ENCODE results near the gene GATAD1. TPM values are rescaled to one million over a fixed set of nuclear protein-coding genes. Genes with fewer than 3 reads are reported as not detected.

Gene GATAD1
- total and polyA plus RNA-seq, 10 of the 15 experiments (the other 5 are each of a cell fraction or from before 2014, with no cell fraction given) = 5.5 to 45.2 (median 14.2) TPM

- DNase-seq (ENCODE audit: low read depth, low spot score) = no peak
- ChIA-PET POLR2A (no interaction called here), SMC1A (ENCODE audit: uncharacterized antibody, unreplicated experiment) (no interaction called here), CTCF (interaction anchor here (1.0 kb wide), 1 partner anchor 16 kb away, joined by 4 read pairs; no protein-coding TSS in a partner anchor), RAD21 (ENCODE audit: unreplicated experiment) (no interaction called here)
- Histone ChIP-seq H3K27me3 (replicated peaks in 1 of 2; ENCODE audit: control insufficient read depth in 2 of 2, insufficient read depth in 2 of 2, low read length in 1 of 2) (no peaks in the 10 kb centered on the region), H3K4me3 (no peak overlapping the region), H3K36me3 (ENCODE audit: control insufficient read depth in 2 of 2, insufficient read depth in 2 of 2, low read length in 1 of 2) (peaks cover 0 to 4% of the 10 kb centered on the region in 2 experiments; a peak in 1 of 4 replicates), H3K27ac (ENCODE audit: control insufficient read depth, insufficient read depth) (no peak overlapping the region), H4K20me1 (ENCODE audit: control insufficient read depth, insufficient read depth) (no peaks in the 10 kb centered on the region), H3K79me2 (ENCODE audit: control insufficient read depth, insufficient read depth, low read length) (no peaks in the 10 kb centered on the region), H3K9me3 (replicated peaks; ENCODE audit: control insufficient read depth, insufficient read depth, low read length) (no peaks in the 10 kb centered on the region), H3K9ac (ENCODE audit: control insufficient read depth, insufficient read depth, low read length) (no peak overlapping the region), H3K4me1 (ENCODE audit: control insufficient read depth, insufficient read depth, low read length) (no peaks in the 10 kb centered on the region), H3K4me2 (ENCODE audit: control insufficient read depth, insufficient read depth) (no peak overlapping the region), H2AFZ (ENCODE audit: control insufficient read depth, low read depth, low read length) (no peak overlapping the region)
- in situ Hi-C loops (cut with MboI) = no loop called here
- WGBS (ENCODE audit: insufficient coverage, insufficient replicate concordance, low lambda C conversion rate, missing lambda C conversion rate) = 98% methylated on average over 5 of the region's 5 CpGs
- FAIRE-seq = no peak
- TF ChIP-seq ZBTB4 (CRISPR knock-in tag; IDR thresholded peaks at IDR 0.05) (no peak), SMC3 (IDR thresholded peaks at IDR 0.05; ENCODE audit: borderline replicate concordance, low read length) (no peak), ZNF217 (IDR thresholded peaks at IDR 0.05) (no peak)
- intact Hi-C loops (cut with micrococcal nuclease; ENCODE audit: unreplicated experiment) = no loop called here
- ATAC-seq = no peak
- no TSS peak for BruUV-seq (replicated peaks)
These were observed 61.7 kb downstream of the GATAD1 start for GRCh38 chr7:92508946-92509345.

Other genes starting within 250 kb of the GATAD1 start
- 26.6 and 32.9 TPM in 2 replicates for gene KRIT1, start 201.6 kb upstream of the GATAD1 start, total RNA-seq (2014; rRNA removed)
- 41.8 and 42.9 TPM in 2 replicates for gene KRIT1, start 201.6 kb upstream of the GATAD1 start, total RNA-seq (2014; rRNA removed; fragmentation: Illumina TruSeq; extraction: Trizol)
- gene KRIT1, start 201.6 kb upstream of the GATAD1 start, total RNA-seq (2021) = 23.1 and 23.5 TPM in 2 replicates
- gene KRIT1, start 201.6 kb upstream of the GATAD1 start, polyA plus RNA-seq (2011; rRNA removed) = 60.1 and 76.2 TPM in 2 replicates
- 54.8 and 62.5 TPM in 2 replicates for gene KRIT1, start 201.6 kb upstream of the GATAD1 start, polyA plus RNA-seq (2014; fragmentation: Illumina TruSeq; extraction: Trizol)
- 10 to 100 TPM; 12.0 to 12.8 TPM for gene KRIT1, start 201.6 kb upstream of the GATAD1 start, polyA plus RNA-seq (2014; fragmentation: Nextera tagmentation; extraction: Ambion mirVana)
- 27.6 and 37.6 TPM in 2 replicates for gene KRIT1, start 201.6 kb upstream of the GATAD1 start, polyA plus RNA-seq (2014; rRNA removed)
- gene KRIT1, start 201.6 kb upstream of the GATAD1 start, polyA plus RNA-seq (2016; fragmentation: Nextera tagmentation; extraction: Ambion mirVana) = 10 to 100 TPM; 26.4 to 27.3 TPM
- gene ANKIB1, start 201.5 kb upstream of the GATAD1 start, total RNA-seq (2014; rRNA removed) = 25.4 and 26.1 TPM in 2 replicates
- 24.8 and 24.9 TPM in 2 replicates for gene ANKIB1, start 201.5 kb upstream of the GATAD1 start, total RNA-seq (2014; rRNA removed; fragmentation: Illumina TruSeq; extraction: Trizol)
- gene ANKIB1, start 201.5 kb upstream of the GATAD1 start, total RNA-seq (2021) = 33.8 and 36.0 TPM in 2 replicates
- gene ANKIB1, start 201.5 kb upstream of the GATAD1 start, polyA plus RNA-seq (2011; rRNA removed) = 54.0 and 79.3 TPM in 2 replicates
- gene ANKIB1, start 201.5 kb upstream of the GATAD1 start, polyA plus RNA-seq (2014; fragmentation: Illumina TruSeq; extraction: Trizol) = 24.3 and 39.5 TPM in 2 replicates
- gene ANKIB1, start 201.5 kb upstream of the GATAD1 start, polyA plus RNA-seq (2014; fragmentation: Nextera tagmentation; extraction: Ambion mirVana) = 10 to 100 TPM in 1 of 2 experiments, 1 to 10 TPM in 1; 9.7 to 14.6 TPM
- 17.4 and 19.5 TPM in 2 replicates for gene ANKIB1, start 201.5 kb upstream of the GATAD1 start, polyA plus RNA-seq (2014; rRNA removed)
- 1 to 10 TPM; 9.0 to 9.6 TPM for gene ANKIB1, start 201.5 kb upstream of the GATAD1 start, polyA plus RNA-seq (2016; fragmentation: Nextera tagmentation; extraction: Ambion mirVana)
- not detected in 2 replicates for gene ERVW-1, start 30.5 kb downstream of the GATAD1 start, total RNA-seq (2014; rRNA removed)
- not detected in 2 replicates for gene ERVW-1, start 30.5 kb downstream of the GATAD1 start, total RNA-seq (2014; rRNA removed; fragmentation: Illumina TruSeq; extraction: Trizol)
- gene ERVW-1, start 30.5 kb downstream of the GATAD1 start, total RNA-seq (2021) = not detected in 2 replicates
- gene ERVW-1, start 30.5 kb downstream of the GATAD1 start, polyA plus RNA-seq (2011; rRNA removed) = not detected in 2 replicates
- gene ERVW-1, start 30.5 kb downstream of the GATAD1 start, polyA plus RNA-seq (2014; fragmentation: Illumina TruSeq; extraction: Trizol) = not detected in 2 replicates
- not detected for gene ERVW-1, start 30.5 kb downstream of the GATAD1 start, polyA plus RNA-seq (2014; fragmentation: Nextera tagmentation; extraction: Ambion mirVana)
- not detected in 2 replicates for gene ERVW-1, start 30.5 kb downstream of the GATAD1 start, polyA plus RNA-seq (2014; rRNA removed)
- gene ERVW-1, start 30.5 kb downstream of the GATAD1 start, polyA plus RNA-seq (2016; fragmentation: Nextera tagmentation; extraction: Ambion mirVana) = under 1 TPM in 1 of 2 experiments, not detected in 1; 0.05 TPM
- gene PEX1, start 81.0 kb downstream of the GATAD1 start, total RNA-seq (2014; rRNA removed) = 14.7 and 15.3 TPM in 2 replicates
- gene PEX1, start 81.0 kb downstream of the GATAD1 start, total RNA-seq (2014; rRNA removed; fragmentation: Illumina TruSeq; extraction: Trizol) = 17.8 and 20.3 TPM in 2 replicates
- 10.3 and 10.6 TPM in 2 replicates for gene PEX1, start 81.0 kb downstream of the GATAD1 start, total RNA-seq (2021)
- gene PEX1, start 81.0 kb downstream of the GATAD1 start, polyA plus RNA-seq (2011; rRNA removed) = 22.9 and 35.3 TPM in 2 replicates
- gene PEX1, start 81.0 kb downstream of the GATAD1 start, polyA plus RNA-seq (2014; fragmentation: Illumina TruSeq; extraction: Trizol) = 19.5 and 24.1 TPM in 2 replicates
- 1 to 10 TPM; 6.7 to 6.8 TPM for gene PEX1, start 81.0 kb downstream of the GATAD1 start, polyA plus RNA-seq (2014; fragmentation: Nextera tagmentation; extraction: Ambion mirVana)
- 12.2 and 16.1 TPM in 2 replicates for gene PEX1, start 81.0 kb downstream of the GATAD1 start, polyA plus RNA-seq (2014; rRNA removed)
- 10 to 100 TPM; 14.3 to 17.7 TPM for gene PEX1, start 81.0 kb downstream of the GATAD1 start, polyA plus RNA-seq (2016; fragmentation: Nextera tagmentation; extraction: Ambion mirVana)
- 10.2 and 10.8 TPM in 2 replicates for gene RBM48, start 81.3 kb downstream of the GATAD1 start, total RNA-seq (2014; rRNA removed)
- gene RBM48, start 81.3 kb downstream of the GATAD1 start, total RNA-seq (2014; rRNA removed; fragmentation: Illumina TruSeq; extraction: Trizol) = 11.1 and 11.2 TPM in 2 replicates
- gene RBM48, start 81.3 kb downstream of the GATAD1 start, total RNA-seq (2021) = 8.5 and 8.6 TPM in 2 replicates
- 9.7 and 13.0 TPM in 2 replicates for gene RBM48, start 81.3 kb downstream of the GATAD1 start, polyA plus RNA-seq (2011; rRNA removed)
- 13.9 and 16.7 TPM in 2 replicates for gene RBM48, start 81.3 kb downstream of the GATAD1 start, polyA plus RNA-seq (2014; fragmentation: Illumina TruSeq; extraction: Trizol)
- gene RBM48, start 81.3 kb downstream of the GATAD1 start, polyA plus RNA-seq (2014; fragmentation: Nextera tagmentation; extraction: Ambion mirVana) = 10 to 100 TPM; 12.0 to 14.7 TPM
- 8.9 and 10.7 TPM in 2 replicates for gene RBM48, start 81.3 kb downstream of the GATAD1 start, polyA plus RNA-seq (2014; rRNA removed)
- gene RBM48, start 81.3 kb downstream of the GATAD1 start, polyA plus RNA-seq (2016; fragmentation: Nextera tagmentation; extraction: Ambion mirVana) = 10 to 100 TPM; 12.8 to 14.3 TPM
- 19.9 and 27.6 TPM in 2 replicates for gene FAM133B, start 142.9 kb downstream of the GATAD1 start, total RNA-seq (2014; rRNA removed)
- 48.9 and 49.5 TPM in 2 replicates for gene FAM133B, start 142.9 kb downstream of the GATAD1 start, total RNA-seq (2014; rRNA removed; fragmentation: Illumina TruSeq; extraction: Trizol)
- gene FAM133B, start 142.9 kb downstream of the GATAD1 start, total RNA-seq (2021) = 20.8 and 23.7 TPM in 2 replicates
- gene FAM133B, start 142.9 kb downstream of the GATAD1 start, polyA plus RNA-seq (2011; rRNA removed) = 47.1 and 68.8 TPM in 2 replicates
- gene FAM133B, start 142.9 kb downstream of the GATAD1 start, polyA plus RNA-seq (2014; fragmentation: Illumina TruSeq; extraction: Trizol) = 40.0 and 52.8 TPM in 2 replicates
- 10 to 100 TPM; 31.0 to 39.7 TPM for gene FAM133B, start 142.9 kb downstream of the GATAD1 start, polyA plus RNA-seq (2014; fragmentation: Nextera tagmentation; extraction: Ambion mirVana)
- gene FAM133B, start 142.9 kb downstream of the GATAD1 start, polyA plus RNA-seq (2014; rRNA removed) = 18.6 and 21.3 TPM in 2 replicates
- 10 to 100 TPM; 31.3 to 35.3 TPM for gene FAM133B, start 142.9 kb downstream of the GATAD1 start, polyA plus RNA-seq (2016; fragmentation: Nextera tagmentation; extraction: Ambion mirVana)

All from GM12878 (cell line).